Activated T-helper 2 cell treated with anti-CD3 and anti-CD28 coated beads, Interferon-gamma antibody, Interleukin-2, Interleukin-4, amounts not matched to agents 10 μg/mL and 5 μg/mL and 100 μg/mL, durations not matched to agents 14 hours and 24 hours and 36 hours (primary cell): ENCODE measurements around the gene TTLL11. TPM values are rescaled to one million over a fixed set of nuclear protein-coding genes. Genes with fewer than 3 reads are reported as not detected.

Source experiments
- DNase-seq: peaks from one replicate; pipeline ENCODE4 v3.0.0; 2021; ENCODE audit warnings: low spot score
- H3K27ac Mint-ChIP-seq: one replicate; pipeline ENCODE4 v1.8.0; 2021; ENCODE audit warnings: mixed read lengths
- H3K27me3 Mint-ChIP-seq: one replicate; pipeline ENCODE4 v1.8.0; 2021; ENCODE audit warnings: low read depth, mixed read lengths
- H3K36me3 Mint-ChIP-seq: one replicate; pipeline ENCODE4 v1.8.0; 2021; ENCODE audit warnings: low read depth, mixed read lengths
- H3K4me1 Mint-ChIP-seq: one replicate; pipeline ENCODE4 v1.8.0; 2021; ENCODE audit warnings: low read depth, mixed read lengths
- H3K4me3 Mint-ChIP-seq: one replicate; pipeline ENCODE4 v1.8.0; 2021; ENCODE audit warnings: low read depth, mild to moderate bottlenecking, moderate library complexity, mixed read lengths
- H3K9me3 Mint-ChIP-seq: one replicate; pipeline ENCODE4 v1.8.0; 2021; ENCODE audit warnings: mixed read lengths
- intact Hi-C: fragments of 100-400 bp; cut with micrococcal nuclease; formaldehyde crosslinking; loops from one replicate; pipeline ENCODE4 v1.15.1; 2023
- total RNA-seq: library from RNA; stranded (reverse); gene quantifications from 2 replicates; pipeline ENCODE4 v1.2.3, GENCODE V29; 2022

Gene TTLL11
- total RNA-seq, 1 donor from 2014 or later = 2.2 TPM

GRCh38 chr9:121818841-121819427, 274.2 kb downstream of the TTLL11 start:
- intact Hi-C loops = no loop called here
- H3K4me1 Mint-ChIP-seq = no peaks in the 10 kb centered on the region
- H3K27me3 Mint-ChIP-seq = no peaks in the 10 kb centered on the region
- H3K36me3 Mint-ChIP-seq = no peaks in the 10 kb centered on the region
- H3K9me3 Mint-ChIP-seq = no peaks in the 10 kb centered on the region
- no peak overlapping the region for H3K4me3 Mint-ChIP-seq
- no peak for DNase-seq
- H3K27ac Mint-ChIP-seq = no peak overlapping the region

DNA sequence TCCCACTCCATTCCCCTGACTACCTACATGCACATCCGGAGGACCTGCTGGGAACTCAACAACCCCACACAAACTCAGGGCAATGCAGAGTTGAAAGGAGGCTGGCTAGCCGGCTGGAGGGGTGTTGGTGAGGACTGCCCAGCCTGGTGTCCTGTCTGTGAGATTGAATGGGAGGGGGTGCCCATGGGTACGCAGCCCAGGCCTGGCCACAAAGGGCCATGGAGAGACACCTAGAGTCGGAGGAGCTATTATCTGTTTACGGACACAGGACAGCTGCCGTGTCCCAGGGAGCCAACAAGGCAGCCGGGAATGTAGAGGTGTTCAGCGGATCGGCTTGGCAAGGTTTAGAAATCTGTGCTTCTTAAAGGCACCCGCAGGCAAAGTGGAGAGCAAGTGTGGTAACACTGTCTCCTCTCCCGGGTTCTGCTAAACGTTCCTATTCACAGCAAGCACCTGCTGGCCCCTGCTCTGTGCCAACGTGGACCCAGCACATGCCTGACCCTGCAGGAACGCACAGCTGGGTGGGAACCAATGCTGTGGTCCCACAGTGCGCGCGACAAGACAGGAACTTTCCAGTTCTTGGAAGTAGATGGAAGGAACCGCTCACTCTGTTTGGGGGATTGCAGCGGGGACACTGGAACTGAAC, 275.0 kb downstream of the TTLL11 start:
- no peaks in the 10 kb centered on the region for H3K4me1 Mint-ChIP-seq
- H3K9me3 Mint-ChIP-seq = no peaks in the 10 kb centered on the region
- H3K27ac Mint-ChIP-seq = no peak overlapping the region
- no peak for DNase-seq
- no peak overlapping the region for H3K4me3 Mint-ChIP-seq
- H3K36me3 Mint-ChIP-seq = no peaks in the 10 kb centered on the region
- H3K27me3 Mint-ChIP-seq = no peaks in the 10 kb centered on the region
- intact Hi-C loops = no loop called here

DNA sequence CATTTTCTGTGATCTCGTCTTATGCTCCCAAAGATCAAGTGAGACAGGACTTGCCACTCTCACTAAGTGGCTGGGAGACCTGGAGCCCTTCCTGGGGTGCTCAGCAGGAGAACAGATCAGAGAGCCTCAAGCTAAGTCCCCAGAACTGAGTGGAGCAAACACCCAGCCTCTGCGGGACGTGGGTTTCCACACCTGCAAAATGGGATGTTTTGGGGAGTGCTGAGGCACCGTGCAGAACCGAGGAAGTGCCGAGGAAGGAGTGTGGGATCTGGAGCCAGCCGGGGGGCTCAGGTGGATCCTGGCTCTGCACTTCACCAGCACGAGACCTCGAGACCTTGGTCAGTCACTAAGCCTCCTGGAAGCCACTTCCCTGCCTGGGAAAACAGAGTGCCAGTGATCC, 275.6 kb downstream of the TTLL11 start:
- H3K4me1 Mint-ChIP-seq = no peaks in the 10 kb centered on the region
- H3K36me3 Mint-ChIP-seq = no peaks in the 10 kb centered on the region
- H3K4me3 Mint-ChIP-seq = no peak overlapping the region
- intact Hi-C loops = no loop called here
- H3K9me3 Mint-ChIP-seq = no peaks in the 10 kb centered on the region
- H3K27me3 Mint-ChIP-seq = no peaks in the 10 kb centered on the region
- DNase-seq = no peak
- no peak overlapping the region for H3K27ac Mint-ChIP-seq

- no peaks in the 10 kb centered on the region for H3K9me3 Mint-ChIP-seq
- DNase-seq = no peak
- intact Hi-C loops = no loop called here
- no peak overlapping the region for H3K27ac Mint-ChIP-seq
- H3K4me3 Mint-ChIP-seq = no peak overlapping the region
- no peaks in the 10 kb centered on the region for H3K4me1 Mint-ChIP-seq
- no peaks in the 10 kb centered on the region for H3K36me3 Mint-ChIP-seq
- H3K27me3 Mint-ChIP-seq = no peaks in the 10 kb centered on the region
Observed at GRCh38 chr9:121816845-121817450, 276.2 kb downstream of the TTLL11 start.

GRCh38 chr9:121816449-121816817, 276.7 kb downstream of the TTLL11 start:
- no peaks in the 10 kb centered on the region for H3K4me1 Mint-ChIP-seq
- no peaks in the 10 kb centered on the region for H3K36me3 Mint-ChIP-seq
- no peak overlapping the region for H3K27ac Mint-ChIP-seq
- no peaks in the 10 kb centered on the region for H3K27me3 Mint-ChIP-seq
- intact Hi-C loops = no loop called here
- H3K9me3 Mint-ChIP-seq = no peaks in the 10 kb centered on the region
- DNase-seq = no peak
- no peak overlapping the region for H3K4me3 Mint-ChIP-seq

DNA sequence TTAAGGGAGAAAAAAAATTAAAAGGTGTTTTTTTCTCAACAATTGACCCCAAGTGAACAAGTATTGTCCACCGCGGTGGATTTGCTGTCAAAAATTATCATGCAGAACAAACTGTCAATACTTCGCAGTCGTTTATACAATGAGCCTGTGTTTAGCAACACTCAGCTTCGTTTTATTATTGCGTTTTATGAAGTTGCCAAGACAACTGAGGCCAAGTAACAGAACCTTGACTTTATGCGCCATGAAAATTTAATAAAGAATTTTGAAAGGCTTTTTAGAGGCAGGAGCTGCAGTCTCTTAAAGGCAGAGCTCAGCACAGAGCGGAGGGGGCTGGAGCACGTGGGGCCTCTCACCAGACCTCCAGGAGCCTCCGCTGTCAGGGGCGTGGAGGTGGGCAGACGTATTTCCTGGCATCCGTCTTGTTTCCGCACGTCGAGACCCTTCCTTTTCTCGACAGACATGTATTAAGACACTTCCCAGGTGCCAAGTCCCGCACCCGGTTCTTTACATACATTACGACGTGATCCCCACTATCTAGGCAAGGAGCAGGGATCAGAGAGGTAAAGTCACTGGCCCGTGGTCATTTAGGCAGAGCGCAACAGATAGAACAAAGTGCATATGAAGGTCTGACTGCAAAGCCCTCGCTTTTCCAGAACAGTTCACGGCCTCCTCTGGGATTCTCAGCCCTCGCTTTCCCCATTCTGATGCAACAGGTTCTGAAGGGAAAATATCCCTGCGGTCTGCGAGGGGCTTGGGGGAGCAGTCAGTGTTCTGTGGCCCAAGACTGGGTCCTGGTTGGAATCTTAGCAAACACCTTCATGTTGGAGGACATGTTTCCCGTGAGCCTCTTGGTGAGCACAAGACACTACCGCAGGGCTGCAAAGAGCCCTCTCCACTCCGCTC, 277.3 kb downstream of the TTLL11 start:
- intact Hi-C loops = no loop called here
- Mint-ChIP-seq H3K4me3 (no peak overlapping the region), H3K4me1 (no peaks in the 10 kb centered on the region), H3K27ac (no peak overlapping the region), H3K27me3 (no peaks in the 10 kb centered on the region), H3K9me3 (no peaks in the 10 kb centered on the region), H3K36me3 (no peaks in the 10 kb centered on the region)
- no peak for DNase-seq

DNA sequence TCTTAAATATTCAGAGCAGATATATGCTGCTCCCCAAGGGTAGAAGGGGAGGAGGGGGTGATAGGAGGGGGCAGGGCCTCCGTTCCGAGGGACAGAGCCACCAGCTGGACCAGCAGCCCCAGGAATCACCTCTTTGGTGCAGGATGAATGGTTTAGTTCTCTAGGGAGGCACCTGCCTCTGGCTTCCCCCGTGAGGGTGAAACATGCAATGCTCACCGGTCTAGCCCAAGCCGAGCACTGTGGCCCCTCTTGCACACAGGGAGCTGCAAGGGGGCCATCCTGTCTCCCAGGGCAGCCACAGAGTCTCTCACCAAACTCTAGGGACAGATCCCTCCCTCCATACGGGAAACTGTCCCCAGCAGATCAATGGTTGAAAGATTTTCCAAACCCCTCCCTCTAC, 278.0 kb downstream of the TTLL11 start:
- intact Hi-C loops = no loop called here
- Mint-ChIP-seq H3K4me1 (no peaks in the 10 kb centered on the region), H3K9me3 (no peaks in the 10 kb centered on the region), H3K27me3 (no peaks in the 10 kb centered on the region), H3K4me3 (no peak overlapping the region), H3K36me3 (no peaks in the 10 kb centered on the region), H3K27ac (no peak overlapping the region)
- no peak for DNase-seq

GRCh38 chr9:121814594-121814993, 278.5 kb downstream of the TTLL11 start:
- intact Hi-C loops = no loop called here
- Mint-ChIP-seq H3K27me3 (no peaks in the 10 kb centered on the region), H3K9me3 (no peaks in the 10 kb centered on the region), H3K27ac (no peak overlapping the region), H3K36me3 (no peaks in the 10 kb centered on the region), H3K4me3 (no peak overlapping the region), H3K4me1 (no peaks in the 10 kb centered on the region)
- DNase-seq = no peak

DNA sequence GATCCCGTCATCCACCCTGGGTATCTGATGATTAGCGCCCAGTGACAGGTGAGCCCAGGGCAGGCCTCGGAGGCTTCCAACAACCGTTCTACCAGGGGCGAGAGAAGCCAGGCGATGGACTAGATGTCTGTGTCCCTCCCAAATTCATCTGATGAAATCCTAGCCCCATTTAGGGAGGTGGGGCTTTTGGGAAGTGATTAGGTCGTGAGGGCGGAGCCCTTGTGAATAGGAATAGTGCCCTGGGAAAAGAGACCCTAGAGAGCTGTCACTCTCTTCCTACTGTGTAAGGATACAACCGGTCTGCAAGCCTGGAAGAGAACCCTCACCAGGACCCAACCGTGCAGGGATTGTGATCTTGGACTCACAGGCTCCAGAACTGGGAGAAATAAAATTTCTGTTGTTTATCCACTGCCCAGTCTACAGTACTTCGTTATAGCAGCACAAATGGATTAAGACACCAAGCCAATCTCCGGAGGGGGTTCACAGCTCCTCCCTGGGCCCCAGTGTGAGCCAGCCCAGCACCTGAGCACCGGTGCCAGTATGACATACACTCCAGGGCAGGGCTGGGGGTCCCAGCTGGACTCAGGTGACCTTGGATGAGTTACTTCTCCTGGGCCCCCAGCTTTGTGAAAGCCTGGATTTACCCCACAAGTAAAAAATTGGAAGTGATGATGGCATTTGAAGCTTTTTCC, 279.4 kb downstream of the TTLL11 start:
- Mint-ChIP-seq H3K9me3 (no peaks in the 10 kb centered on the region), H3K36me3 (no peaks in the 10 kb centered on the region), H3K4me3 (no peak overlapping the region), H3K4me1 (no peaks in the 10 kb centered on the region), H3K27ac (no peak overlapping the region), H3K27me3 (no peaks in the 10 kb centered on the region)
- intact Hi-C loops = no loop called here
- no peak for DNase-seq

- intact Hi-C loops = no loop called here
- H3K36me3 Mint-ChIP-seq = no peaks in the 10 kb centered on the region
- no peak overlapping the region for H3K27ac Mint-ChIP-seq
- no peaks in the 10 kb centered on the region for H3K27me3 Mint-ChIP-seq
- no peaks in the 10 kb centered on the region for H3K4me1 Mint-ChIP-seq
- H3K9me3 Mint-ChIP-seq = no peaks in the 10 kb centered on the region
- no peak for DNase-seq
- H3K4me3 Mint-ChIP-seq = no peak overlapping the region
Observed at GRCh38 chr9:121812159-121812735, 280.9 kb downstream of the TTLL11 start.

GRCh38 chr9:121811751-121812150, 281.4 kb downstream of the TTLL11 start:
- intact Hi-C loops = no loop called here
- DNase-seq = no peak

DNA sequence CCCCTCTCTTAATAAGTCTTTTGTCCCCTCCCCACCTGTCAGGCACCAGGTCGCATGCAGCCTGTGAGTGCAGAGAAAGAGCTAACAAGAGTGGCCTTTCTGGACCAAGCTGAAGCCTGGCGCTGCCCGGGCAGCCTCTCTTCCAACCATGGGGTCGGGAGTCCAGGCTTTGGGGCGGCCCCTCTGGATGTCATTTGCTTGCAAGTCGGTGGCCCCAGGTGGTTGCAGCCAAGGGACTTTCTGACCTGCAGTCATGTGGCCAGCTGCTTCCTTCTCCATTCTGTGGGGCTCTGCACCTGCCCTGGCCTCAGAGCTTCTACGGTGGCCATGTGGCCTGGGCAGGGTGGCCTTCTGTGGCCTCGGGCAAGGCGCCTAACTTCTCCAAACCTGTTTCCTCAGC, 282.0 kb downstream of the TTLL11 start:
- H3K4me1 Mint-ChIP-seq = no peaks in the 10 kb centered on the region

More at GRCh38 chr9:121811751-121812150, 281.4 kb downstream of the TTLL11 start:
- Mint-ChIP-seq H3K9me3 (no peaks in the 10 kb centered on the region), H3K27ac (no peak overlapping the region), H3K36me3 (no peaks in the 10 kb centered on the region), H3K27me3 (no peaks in the 10 kb centered on the region), H3K4me1 (no peaks in the 10 kb centered on the region), H3K4me3 (no peak overlapping the region)

More for the DNA sequence above, 282.0 kb downstream of the TTLL11 start:
- no peaks in the 10 kb centered on the region for H3K9me3 Mint-ChIP-seq
- no peak overlapping the region for H3K27ac Mint-ChIP-seq
- no peak overlapping the region for H3K4me3 Mint-ChIP-seq
- H3K36me3 Mint-ChIP-seq = no peaks in the 10 kb centered on the region
- intact Hi-C loops = no loop called here
- DNase-seq = no peak
- H3K27me3 Mint-ChIP-seq = no peaks in the 10 kb centered on the region
